NCI-H2081 treated with DMSO at 0.1 percent for 48 hours (cell line): ENCODE measurements around the gene HOXB6.

Experiments
- DNase-seq: peaks from one replicate; lab custom pipeline; 2025; lab: John Stamatoyannopoulos, UW

Gene HOXB6

DNA sequence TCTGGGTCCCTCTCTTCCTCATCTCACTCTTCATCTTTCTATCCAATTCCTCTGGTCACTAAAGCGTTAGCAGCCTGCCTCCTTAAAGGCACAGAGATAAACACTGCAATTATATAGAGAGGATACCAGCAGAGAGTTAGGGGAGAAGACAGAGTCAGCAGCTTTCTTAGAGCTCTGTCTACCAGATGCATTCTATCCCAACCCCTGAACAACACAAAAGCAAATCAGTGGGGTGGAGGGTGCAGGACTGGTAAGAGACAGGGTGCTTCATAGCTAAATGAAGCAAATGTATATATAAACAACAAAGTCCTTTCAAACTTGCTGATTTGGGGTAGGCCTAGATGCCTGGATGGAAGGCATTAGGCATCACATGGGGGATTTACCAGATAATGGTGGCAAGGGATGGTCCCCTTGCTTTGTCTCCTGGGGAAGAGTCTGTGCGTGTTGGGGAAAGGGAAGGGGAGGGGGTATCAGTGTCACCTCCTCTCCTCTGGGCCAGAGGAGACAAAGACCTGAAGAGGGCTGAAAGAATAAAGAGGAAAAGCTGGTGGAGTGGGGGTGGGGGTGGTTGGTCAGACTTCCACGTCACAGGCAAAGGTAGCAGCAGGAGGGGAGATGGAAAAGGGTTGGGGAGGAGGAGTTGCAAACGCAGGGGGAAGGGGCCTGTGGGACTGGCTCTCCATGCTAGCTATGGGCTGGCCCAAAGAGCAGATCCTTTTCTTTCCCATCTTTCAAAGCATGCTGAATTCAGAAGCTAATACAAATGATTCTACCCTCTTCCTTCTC lies 38.7 kb downstream of the HOXB6 start:
- DNase-seq = no peak

DNA sequence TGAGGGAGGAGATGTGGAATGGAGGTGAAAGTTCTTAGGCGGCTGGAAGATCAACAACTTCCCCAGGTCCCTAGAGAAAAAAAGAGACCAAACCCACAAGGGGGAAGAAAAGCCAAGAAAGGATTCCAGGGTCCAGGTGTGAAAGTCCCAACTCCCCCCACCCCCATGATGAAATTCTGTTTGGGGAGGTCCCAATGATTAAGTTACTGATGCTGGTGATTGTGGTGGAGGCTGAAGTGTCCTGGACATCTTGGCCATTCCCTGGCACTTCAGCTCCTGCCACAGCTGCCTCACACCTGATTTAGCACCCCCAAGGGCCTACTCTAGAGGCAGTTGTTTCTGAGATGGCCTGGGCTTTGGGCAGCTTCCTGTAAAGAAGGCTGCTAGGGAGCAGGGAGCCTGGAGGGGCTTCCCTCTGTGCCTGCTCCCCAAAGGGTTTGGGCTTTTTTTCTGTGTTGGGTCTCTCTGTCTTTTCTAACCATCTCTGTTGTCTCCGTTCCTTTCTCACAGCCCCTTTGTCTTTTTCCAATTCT lies 39.7 kb downstream of the HOXB6 start:
- no peak for DNase-seq

DNA sequence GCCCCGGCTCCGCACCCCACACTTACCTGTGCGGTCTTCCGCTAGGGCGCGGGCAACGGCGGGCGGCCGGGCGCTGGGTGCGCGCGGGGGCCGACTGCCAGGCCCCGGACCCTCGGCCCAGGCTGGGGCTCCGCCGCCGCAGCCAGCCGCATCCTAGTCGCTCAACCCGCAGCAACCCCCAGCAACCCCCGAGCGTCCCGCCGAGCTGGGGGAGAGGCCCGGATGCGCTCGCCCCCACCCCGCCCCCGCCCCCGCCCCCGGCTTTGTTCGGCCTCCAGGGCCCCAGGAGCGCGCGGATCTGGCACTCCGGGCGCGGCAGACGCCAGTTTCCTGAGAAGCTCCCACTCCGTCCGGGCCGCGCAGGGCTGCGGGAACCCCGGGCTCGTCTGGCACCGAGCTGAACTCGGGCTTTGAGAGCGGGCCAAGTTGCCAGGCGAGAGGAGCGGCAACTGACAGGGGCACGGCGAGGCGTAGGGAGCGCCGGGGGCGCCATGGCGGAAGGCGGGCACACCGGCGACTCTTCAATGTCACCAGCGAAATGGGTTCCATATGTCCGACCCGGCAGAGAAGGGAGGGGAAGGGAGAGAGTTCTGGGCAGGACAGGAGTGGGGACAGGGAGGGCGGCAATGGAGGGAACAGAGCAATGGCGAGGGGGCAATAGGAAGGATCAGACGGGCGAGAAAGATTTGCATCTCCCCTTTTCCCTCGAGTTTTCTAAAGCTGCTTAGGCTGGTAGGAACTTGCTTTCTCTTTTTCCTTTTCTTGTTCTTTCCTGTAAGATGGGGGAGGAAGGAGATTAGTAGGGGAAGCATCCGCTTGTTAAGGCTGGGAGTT lies 40.4 kb downstream of the HOXB6 start:
- DNase-seq = no peak

DNA sequence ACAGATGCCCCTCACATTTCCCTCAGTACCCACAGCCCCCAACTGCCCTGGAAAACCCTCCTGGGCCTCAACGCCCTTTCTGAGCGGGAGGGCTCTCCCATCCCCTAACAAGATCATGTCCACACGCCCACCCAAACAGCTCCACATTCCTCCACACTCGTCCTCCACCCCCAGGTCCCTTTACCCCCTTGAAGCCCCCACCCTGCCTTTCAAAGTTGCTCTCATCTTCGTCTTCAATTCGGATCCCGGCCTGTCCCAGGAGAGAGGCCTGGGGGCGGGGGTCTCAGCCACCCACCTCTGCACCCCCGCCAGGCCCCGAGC lies 41.0 kb downstream of the HOXB6 start:
- no peak for DNase-seq

DNA sequence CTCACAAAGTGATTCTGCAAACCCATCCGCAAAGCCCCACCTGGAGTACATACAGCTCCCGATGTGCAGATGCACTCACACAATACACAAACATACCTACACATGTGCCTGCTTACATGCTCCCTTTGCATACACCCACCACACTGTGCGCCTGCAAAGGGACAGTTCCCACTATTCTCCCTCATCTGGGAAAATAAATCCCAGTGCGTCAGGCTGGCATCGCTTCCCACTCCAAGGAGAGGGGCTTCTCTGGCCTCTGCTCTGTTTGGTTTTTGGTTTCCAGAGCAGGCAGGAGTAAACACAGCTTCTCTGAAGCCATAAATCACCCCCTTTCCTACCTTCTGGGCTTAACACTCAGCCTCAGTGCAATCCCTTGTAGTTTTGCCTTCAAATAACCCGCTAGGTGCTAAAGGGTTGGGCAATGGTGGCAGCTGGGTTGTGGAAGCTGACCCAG lies 41.4 kb downstream of the HOXB6 start:
- DNase-seq = no peak

DNA sequence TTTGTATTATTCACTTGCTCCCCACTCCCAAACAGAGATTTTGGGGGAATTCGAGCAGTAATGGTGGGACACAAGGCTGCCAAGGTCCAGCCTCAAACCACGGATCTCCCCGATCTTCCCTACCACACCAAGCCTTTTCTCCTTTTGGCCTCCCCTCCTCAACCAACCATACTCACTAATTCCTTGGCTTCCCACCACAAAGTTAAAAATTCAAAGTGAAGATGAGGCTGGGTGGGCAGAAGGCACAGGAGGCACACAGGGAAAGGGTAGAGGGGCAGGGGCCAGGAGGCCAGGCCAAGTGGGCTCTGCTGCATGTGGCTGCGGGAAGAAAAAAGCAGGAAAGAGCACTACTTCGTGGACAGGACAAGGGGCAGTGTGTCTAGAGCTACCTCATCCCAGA lies 41.9 kb downstream of the HOXB6 start:
- no peak for DNase-seq

DNA sequence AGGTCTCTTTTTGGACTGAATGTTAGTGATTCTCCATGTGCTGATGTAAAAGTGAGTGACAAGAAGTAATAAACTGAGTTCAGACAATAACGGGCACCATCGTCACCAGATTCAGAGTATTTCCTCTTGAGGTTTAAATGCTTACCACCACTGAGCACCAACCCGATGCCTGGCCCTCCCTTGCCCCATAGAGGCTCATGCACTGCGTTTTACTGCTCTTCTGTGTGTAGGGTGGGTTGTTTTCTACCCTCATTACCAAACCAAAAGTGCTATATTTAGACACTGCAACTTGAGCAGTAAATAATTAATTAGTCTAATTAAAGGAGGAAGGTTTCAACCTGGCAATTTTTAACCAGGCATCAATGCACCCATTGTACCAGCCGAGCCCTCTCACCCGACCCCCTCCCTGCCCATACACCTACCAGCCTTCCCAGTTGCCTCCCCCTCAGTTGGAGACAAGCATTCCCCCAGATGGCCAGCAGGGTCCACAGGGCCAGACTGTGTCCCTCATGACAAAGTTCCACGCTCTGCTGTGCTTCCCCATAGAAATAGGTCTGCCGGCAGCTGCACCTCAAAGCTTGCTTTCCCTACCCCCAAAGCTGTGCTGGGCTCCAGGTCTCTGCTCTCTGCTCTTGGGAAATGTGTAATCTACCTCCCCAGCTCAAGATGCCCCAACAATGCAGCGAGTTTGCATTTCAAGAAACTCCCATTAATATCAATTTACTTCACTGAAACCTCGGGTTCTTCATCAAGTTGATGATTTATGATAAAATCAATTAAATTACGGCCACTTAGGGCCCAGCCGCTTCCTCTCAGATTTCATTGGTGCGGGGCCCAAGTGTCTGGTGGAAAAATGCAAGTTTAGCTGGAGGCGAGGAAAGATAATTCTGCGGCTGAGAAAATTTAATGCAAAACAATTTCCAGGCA lies 42.6 kb downstream of the HOXB6 start:
- DNase-seq = no peak

DNA sequence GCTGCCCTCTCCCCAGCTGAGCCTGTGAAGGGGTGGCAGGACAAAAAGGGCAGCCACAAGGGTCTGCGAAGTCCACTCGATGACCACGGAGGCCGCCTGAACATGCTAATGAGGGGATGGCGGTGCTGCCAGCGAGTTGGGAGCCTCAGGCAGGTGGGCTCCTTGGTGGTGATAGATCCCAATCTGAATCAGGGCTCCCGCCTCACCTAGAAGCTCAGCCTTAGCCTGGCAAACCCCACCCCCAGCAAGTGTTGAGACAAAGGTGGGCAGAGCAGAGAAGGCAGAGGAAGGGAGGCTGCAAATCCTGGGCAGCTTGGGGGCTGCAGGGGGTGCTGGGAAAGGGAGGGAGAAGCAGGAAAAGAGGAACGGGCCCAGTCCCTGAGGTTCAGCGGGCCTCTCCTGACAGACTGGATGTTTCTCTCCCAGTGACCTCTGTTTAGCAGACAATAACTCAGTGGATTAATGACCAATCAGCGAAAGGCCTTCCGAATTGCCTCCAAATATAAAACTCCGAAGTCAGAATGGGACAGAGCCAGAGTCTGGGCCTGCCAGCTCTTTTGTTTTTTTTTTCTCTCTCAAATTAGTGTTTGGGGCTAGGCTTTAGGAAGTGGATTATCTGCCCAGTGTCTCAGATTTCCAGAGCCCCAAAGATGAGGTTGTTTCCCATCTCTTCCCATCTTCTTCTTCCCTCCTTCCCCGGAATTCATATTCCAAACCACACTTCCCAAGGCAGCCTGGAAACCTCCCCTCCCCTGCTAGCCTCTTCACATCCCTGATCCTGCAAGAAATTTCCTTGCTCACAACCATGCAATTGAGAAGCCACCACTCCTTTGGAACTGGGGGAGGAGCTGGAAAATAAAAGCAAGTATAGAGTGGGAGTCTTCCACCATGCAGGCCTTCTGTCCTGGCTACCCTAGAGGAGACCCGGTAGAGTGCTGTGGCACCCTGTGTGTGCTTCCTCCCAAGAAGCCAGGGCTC lies 44.7 kb downstream of the HOXB6 start:
- DNase-seq = no peak

DNA sequence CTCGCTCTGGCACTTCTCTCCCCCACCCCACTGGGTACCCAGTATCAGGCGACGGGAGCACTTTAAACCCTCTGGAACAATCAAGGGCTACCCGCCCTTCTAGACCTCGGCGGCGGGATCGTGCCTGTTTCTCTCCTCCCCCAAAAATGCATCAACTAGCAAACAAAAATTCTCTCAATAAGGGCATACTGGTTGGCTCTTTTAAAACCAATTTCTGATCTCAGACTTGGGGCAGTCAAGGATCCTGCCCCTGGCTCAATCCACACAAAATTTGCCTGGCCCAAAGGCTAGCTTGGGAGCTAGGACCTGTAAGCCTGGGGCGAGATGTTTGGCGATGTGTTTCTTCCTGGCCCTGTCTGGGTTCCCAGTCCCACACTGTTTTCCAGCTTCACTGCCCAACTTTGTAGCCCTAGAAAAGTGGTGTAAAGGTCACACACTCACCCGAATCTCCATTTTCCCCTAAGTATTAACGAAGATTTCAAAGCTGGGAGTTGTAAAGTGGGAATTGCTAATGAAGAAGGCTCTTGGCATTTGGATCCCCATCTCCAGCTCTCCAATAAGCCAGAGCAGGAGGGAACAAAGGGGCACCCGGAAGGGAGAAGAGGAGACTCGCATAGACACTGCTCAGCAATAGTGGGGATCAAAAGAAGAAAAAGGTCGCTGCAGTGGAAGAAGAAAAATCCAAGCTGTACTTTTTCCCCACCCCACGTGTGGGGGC lies 45.5 kb downstream of the HOXB6 start:
- DNase-seq = no peak

DNA sequence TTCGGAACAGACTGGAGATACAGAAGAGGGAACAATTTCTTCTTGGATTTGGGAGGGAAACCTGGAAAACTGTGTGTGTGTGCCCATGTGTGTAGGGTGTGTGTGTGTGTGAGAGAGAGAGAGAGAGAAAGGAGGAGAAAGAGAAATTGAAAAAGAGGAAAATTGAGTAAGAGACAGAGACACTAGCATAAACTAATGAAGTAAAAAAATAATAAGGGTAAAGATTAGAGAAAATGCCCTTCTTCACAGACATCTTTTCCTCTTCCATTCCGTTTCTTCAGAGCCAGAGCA lies 46.0 kb downstream of the HOXB6 start:
- DNase-seq = no peak

DNA sequence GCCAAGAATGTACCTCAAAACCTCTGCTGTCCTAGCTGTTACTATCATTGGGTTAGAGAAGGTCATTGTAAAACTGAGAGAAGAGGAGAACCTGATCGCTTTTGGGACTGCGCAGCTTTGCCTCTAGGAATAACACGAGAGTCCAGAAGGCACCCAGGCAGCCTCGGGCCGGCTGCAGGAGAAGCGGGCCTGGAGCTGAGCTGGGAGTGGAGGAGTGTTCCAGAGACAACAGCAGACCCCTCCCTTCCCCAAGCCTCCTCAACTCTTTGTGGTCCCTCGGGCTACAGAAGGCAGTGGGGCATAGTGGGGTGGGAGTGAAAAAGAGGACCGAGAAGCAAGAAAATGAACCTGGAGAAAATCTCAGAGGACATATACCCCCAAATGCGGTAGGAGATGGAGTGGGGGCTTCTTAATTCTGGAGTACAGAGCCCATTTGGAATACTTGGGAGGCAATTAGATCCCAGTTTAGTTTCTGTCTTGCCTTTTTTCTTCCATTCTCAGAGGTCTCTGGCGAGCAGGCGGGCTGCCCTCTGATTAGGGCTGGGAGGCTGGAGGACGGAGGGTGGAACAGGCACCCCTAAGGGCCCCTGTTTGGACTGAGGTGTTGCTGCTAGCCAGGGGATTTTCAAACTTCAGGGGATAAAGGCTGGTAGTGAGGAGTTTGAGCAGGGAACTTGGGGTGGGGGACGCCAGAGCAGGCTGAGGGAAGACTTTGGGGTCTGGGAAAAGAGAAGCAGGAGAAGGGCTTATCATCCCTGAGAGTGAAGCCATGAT lies 46.5 kb downstream of the HOXB6 start:
- DNase-seq = no peak

DNA sequence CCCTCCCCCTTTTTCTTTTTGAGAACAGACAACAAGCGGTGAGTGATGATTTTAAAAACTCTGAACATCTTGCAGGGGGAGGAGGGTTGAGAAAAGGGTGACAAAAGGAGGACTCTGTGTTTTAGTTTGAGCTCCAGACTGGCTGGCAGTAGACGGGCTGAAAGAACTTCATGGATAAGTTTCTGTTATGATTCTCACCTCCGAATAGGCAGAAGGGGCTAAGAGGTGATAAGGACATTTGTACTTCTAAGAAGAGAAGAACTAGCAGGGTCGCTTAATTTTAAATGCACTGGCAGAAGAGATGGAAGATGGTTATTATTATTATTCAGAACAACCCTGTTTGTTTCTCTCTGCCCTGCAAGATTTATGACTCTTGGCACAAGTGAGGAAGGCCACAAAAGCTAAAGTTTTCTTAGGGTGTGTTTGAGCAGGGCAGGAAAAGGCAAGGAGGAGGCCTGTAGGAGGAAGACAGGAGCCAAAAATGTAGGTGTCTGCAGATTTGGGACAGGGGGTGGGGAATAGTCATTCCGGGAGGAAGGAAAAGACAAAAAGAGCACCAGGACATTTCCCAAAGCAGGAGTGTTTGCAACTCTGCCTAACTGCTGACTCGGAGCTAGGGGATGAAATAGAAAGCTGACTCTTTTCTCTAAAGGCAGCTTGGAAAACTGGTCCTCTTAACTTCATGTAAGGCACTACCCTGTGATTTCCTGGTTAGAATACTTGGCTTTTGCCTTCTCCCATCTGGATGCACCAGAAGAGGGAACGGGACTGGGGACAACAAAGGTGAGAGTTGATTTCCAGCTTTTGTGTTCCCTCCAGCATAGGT lies 48.0 kb downstream of the HOXB6 start:
- no peak for DNase-seq

DNA sequence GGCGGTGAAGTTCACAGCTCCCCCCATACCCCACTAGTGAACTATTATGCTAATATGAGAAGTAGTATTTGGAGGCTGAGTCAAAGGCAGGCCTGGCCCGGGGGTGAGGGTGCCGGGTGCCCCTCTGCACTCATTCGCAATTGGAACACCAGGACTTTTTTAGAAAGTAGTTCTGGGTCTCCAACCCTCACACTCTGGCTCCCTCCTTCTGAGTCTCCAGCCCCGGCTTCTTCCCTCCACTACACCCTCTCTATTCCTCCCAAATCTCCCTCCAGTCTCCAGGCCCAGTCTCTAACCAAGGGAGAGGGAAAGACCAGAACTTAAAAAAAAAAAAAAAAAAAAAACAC lies 48.6 kb downstream of the HOXB6 start:
- no peak for DNase-seq

DNA sequence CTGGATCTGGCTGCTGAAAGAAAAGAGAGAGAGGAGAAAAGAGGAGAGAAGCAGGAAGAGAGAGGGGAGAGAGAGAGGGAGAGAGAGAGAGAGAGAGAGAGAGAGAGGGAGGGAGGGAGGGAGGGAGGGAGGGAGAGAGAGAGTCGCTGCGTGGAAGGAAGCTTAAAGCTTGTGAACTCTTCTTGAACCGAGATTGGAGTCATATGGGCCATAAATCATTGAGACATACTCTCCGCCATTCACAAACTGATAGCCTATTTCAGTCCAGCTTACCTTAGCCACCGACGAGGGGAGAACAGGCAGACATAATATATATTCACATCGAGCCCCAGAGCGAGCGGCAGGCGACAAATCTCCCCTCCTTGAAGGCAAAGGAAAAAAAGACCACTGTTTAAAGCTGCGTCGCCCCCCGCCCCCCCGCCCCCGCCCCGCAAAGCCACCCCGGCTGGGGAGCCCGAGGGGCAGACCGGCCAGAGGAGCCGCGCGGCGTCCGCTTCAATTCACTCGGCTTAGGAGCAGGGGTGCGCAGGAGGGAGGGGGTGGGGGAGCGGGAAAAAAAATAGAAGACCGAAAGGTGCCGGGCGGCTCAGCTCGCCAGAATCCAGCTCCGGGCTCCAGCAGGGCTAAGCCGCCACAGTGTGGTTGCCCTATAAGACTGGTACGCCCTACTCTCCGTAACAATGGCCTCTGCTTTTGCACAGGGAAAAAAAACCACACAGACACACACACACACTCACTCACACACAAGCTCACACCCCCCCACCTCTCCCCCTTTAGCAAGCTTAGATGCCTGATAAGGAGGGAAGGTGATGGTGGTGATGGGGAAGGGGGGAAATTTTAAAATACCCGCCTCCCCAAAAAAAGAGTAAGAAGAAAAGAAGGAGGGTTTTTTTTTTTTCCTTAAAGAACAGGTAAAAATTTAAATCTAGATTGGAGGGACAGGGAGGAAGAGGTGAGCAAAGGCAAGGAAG lies 49.2 kb downstream of the HOXB6 start:
- peak; percentile 83 for DNase-seq

DNA sequence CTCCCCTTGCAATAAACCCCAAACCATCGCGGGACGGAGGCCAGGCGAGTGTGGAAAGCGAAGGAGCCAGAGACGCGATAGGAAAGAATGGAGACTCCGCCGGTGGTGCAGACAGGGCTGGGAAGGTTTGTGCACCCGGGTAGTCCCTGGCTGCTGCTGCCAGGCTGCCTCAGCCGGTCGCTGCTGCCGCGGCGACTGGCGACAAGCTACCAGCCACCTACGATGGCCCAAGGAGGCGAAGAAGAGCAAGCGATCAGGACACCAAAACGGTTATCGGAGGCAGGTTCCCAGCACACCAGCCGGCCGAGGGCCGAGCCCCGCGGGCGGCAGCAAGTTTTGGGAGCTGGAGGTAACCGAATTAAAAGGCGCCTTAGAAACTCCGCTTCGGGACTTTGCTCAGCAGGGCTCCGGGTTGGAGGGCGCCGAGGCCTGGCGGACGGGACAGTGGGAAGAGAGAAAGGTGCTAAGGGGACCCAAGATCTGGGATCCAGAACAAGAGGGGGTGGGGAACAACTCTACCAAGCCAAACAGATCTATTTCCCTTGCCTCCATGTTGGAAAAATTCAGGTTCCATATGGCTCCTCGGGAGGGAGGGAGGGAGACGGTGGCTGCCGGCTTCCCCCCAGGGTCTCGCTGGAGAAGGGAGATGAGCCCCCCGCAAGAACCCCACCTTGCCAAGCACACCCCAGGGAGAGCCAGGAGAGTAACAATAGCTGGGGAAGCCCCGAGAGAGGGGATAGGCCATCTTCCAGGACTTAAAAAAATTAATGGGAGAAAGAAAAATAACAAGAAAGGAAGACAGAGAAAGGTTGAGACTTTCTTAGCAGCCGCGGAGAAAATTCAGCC lies 50.2 kb downstream of the HOXB6 start:
- no peak for DNase-seq

DNA sequence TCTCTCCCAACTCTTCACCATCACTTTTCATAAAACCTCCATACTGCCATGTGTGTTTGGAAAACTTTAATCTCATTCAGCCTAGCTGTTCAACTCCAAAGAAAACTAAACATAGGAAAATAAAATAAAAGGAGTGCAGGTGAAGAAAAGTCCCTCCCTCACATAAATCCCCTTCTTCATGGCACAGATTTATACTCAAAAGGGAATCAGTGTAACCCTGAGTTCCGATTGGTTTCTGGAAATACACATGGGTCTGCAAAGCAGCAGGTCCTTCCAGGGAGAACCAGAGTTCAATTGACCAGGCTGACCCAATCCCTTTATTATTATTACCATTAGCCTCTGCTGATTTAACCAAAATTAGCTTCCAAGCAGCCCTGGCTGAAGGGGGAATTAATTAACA lies 51.0 kb downstream of the HOXB6 start:
- no peak for DNase-seq

DNA sequence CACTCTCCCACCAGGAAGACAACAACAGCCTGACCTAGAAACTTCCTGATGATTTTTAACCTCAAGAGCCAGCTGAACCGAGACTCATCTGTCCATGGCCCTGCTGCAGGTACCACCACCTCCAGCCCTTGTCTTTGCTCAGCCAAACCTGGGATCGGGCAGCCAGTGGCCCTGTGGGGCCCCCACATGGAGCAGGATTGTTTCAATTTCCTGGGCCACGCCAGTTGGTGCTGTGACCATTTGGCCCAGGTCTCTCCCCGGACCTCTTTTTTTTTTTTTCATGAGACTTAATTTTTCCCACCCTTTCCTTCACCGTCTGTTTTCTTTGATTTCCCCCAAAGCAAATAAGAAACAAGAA lies 51.6 kb downstream of the HOXB6 start:
- DNase-seq = no peak
